Heart left ventricle (tissue), 16 donors: ENCODE measurements around the gene MEGF11. TPM values are rescaled to one million over a fixed set of nuclear protein-coding genes. Genes with fewer than 3 reads are reported as not detected.

ENCODE experiments used
- ATAC-seq, 4 donors: fragments of 200-7000 bp; cut with Tn5 transposase; one replicate each; pipeline ENCODE4 v1.9.1; 2020 to 2022; ENCODE audit warnings: moderate library complexity in 4 of 4, mild to moderate bottlenecking in 3 of 4, moderate number of reproducible peaks in 1 of 4
- DNase-seq, 5 donors: peaks; one replicate each; pipeline ENCODE4 v3.0.0-alpha.2; 2020
- H3K27ac ChIP-seq, 12 donors: fragments of 200-600 bp; sonication (generic) in 4 of 12; one replicate each; pipeline versions ENCODE4 v1.5.0 to v1.8.0; 2016 to 2022; ENCODE audit warnings: mild to moderate bottlenecking in 2 of 12
- H3K27me3 ChIP-seq, 9 donors: fragments of 200-600 bp; sonication (generic) in 2 of 9; one replicate each; pipeline versions ENCODE4 v1.5.1 to v1.8.0; 2016 to 2022; ENCODE audit warnings: mild to moderate bottlenecking in 3 of 9
- H3K36me3 ChIP-seq, 9 donors: fragments of 200-600 bp; sonication (generic) in 2 of 9; one replicate each; pipeline versions ENCODE4 v1.5.0 to v1.8.0; 2018 to 2022; ENCODE audit warnings: mild to moderate bottlenecking in 2 of 9
- H3K4me1 ChIP-seq, 12 donors: fragments of 200-600 bp; sonication (generic) in 4 of 12; one replicate each; pipeline versions ENCODE4 v1.5.0 to v1.8.0; 2016 to 2022; ENCODE audit warnings: mild to moderate bottlenecking in 3 of 12
- H3K4me3 ChIP-seq, 12 donors: fragments of 200-600 bp; sonication (generic) in 4 of 12; one replicate each; pipeline versions ENCODE4 v1.5.0 to v1.8.0; 2017 to 2022; ENCODE audit warnings: mild to moderate bottlenecking in 9 of 12, moderate library complexity in 4 of 12
- H3K9me3 ChIP-seq, 12 donors: fragments of 200-600 bp; sonication (generic) in 4 of 12; one replicate each; pipeline versions ENCODE4 v1.5.0 to v1.8.0; 2016 to 2022; ENCODE audit warnings: mild to moderate bottlenecking in 1 of 12
- CTCF ChIP-seq, 12 donors: fragments of 200-600 bp; sonication (generic) in 4 of 12; IDR thresholded peaks; one replicate each; pipeline versions ENCODE4 v1.5.0 to v1.8.0; 2018 to 2022; ENCODE audit warnings: antibody characterized with exemption in 12 of 12, mild to moderate bottlenecking in 5 of 12
- POLR2A ChIP-seq, 2 donors: fragments of 450-650 bp; IDR thresholded peaks; one replicate each; pipeline ENCODE4 v1.6.1; 2017; ENCODE audit warnings: antibody characterized with exemption in 2 of 2, mild to moderate bottlenecking in 2 of 2, moderate library complexity in 2 of 2
- WGBS, 4 donors: extraction: QIAGEN DNeasy Blood & Tissue Kit in 2 of 4; methylation state at CpG; one replicate each; pipeline versions ENCODE4 v1.1.5 to v1.1.7; 2013 to 2018; 5-methylcytosine and 5-hydroxymethylcytosine counted together
- intact Hi-C, 10 donors: fragments of 100-400 bp; cut with DNase I; formaldehyde crosslinking; loops; one replicate each; pipeline versions ENCODE4 v1.11.1 to v1.14.2; 2022
- polyA plus RNA-seq, 2 donors: library from polyadenylated mRNA; stranded (reverse); fragments of 200-250 nt; gene quantifications; one replicate each; pipeline ENCODE4 v1.2.3, GENCODE V29; 2013
- total RNA-seq, 9 donors: library from RNA; depleted of rRNA in 2 of 9; stranded (reverse); fragments of >200 nt in 2 of 9; fragmentation: NEBNext Ultra II Directional in 3 of 9; extraction: Animal tissue kit (Norgen Biotek cat#: 25700) in 3 of 9; gene quantifications; one replicate each; pipeline versions ENCODE4 v1.1.0 to v1.2.4, GENCODE V29; 2016 to 2023
- donor health status: ischemic (EF 13 %, LVEDD 7.1; RV severe dilation, severe dysfunction).
- donor health status: healthy with polysubstance abuse.
- donor health status: DM: no; HTN: yes; CAD: no.
- donor health status: DM: no; HTN: no; CAD: no.
- donor health status: ischemic (EF 25% LVEDD 6.9; RV normal size, moderate dysfunction).
- donor health status: ischemic (EF 25% LVEDD 5.7; RV mildly dilated, moderate dysfunction).
- donor health status: healthy.
- donor health status: DM: yes; HTN: yes; CAD: no.
- donor health status: ischemic (EF 35%, LVEDD 5.7; RV mildly dilated, moderate dysfunction).
- donor health status: nonischemic (EF 11% LVEDD 7.7; RV severe dilation, severe dysfunction).
- donor health status: DM: yes; HTN: yes; CAD: no.
- donor health status: PGD.
- donor health status: ischemic (EF 29% LVEDD 5.4; RV normal size, mild dysfunction).
- donor health status: nonischemic (EF 23%, LVEDD 6.1; RV moderate dilation, normal function).

MEGF11 gene
- total and polyA plus RNA-seq, 11 donors: 0.07 TPM; not detected in 10

- Histone ChIP-seq H3K27ac (no peak overlapping the region), H3K27me3 (peaks cover 0 to 4% (median 0%) of the 10 kb centered on the region in 9 donors), H3K36me3 (no peaks in the 10 kb centered on the region), H3K9me3 (no peaks in the 10 kb centered on the region), H3K4me3 (no peak overlapping the region), H3K4me1 (no peaks in the 10 kb centered on the region)
- 86 to 90% (median 87%) methylated on average over 9 of the region's 9 CpGs for WGBS, 4 donors
- ATAC-seq (no peak), DNase-seq (peak in 1 of 5 donors; percentile 47)
- intact Hi-C loops: no loop called here
- TF ChIP-seq POLR2A (IDR thresholded peaks at IDR 0.05) (no peak), CTCF (IDR thresholded peaks at IDR 0.05) (no peak)
Measured at GRCh38 chr15:66163553-66163952, 90.0 kb downstream of the MEGF11 start.

- H3K9me3 ChIP-seq: no peaks in the 10 kb centered on the region
- intact Hi-C loops: no loop called here
- TF ChIP-seq POLR2A (IDR thresholded peaks at IDR 0.05): no peak
- no peak for TF ChIP-seq CTCF (IDR thresholded peaks at IDR 0.05)
Measured at GRCh38 chr15:66162286-66162685, 91.3 kb downstream of the MEGF11 start.

GRCh38 chr15:66161575-66162118 lies 91.9 kb downstream of the MEGF11 start:
- DNase-seq: no peak
- no peaks in the 10 kb centered on the region for H3K4me1 ChIP-seq
- H3K27me3 ChIP-seq: peaks cover 0 to 4% (median 0%) of the 10 kb centered on the region in 9 donors
- 83 to 93% (median 86%) methylated on average over 5 of the region's 5 CpGs for WGBS, 4 donors
- TF ChIP-seq CTCF (IDR thresholded peaks at IDR 0.05) (no peak), POLR2A (IDR thresholded peaks at IDR 0.05) (no peak)
- no peak overlapping the region for H3K4me3 ChIP-seq
- intact Hi-C loops: no loop called here
- no peaks in the 10 kb centered on the region for H3K36me3 ChIP-seq
- ATAC-seq: no peak
- H3K27ac ChIP-seq: no peak overlapping the region
- H3K9me3 ChIP-seq: no peaks in the 10 kb centered on the region

More at GRCh38 chr15:66162286-66162685, 91.3 kb downstream of the MEGF11 start:
- ATAC-seq (no peak), DNase-seq (no peak)
- WGBS, 4 donors: 63 to 81% (median 70%) methylated on average over 2 of the region's 2 CpGs
- Histone ChIP-seq H3K27ac (no peak overlapping the region), H3K4me3 (no peak overlapping the region), H3K4me1 (no peaks in the 10 kb centered on the region), H3K27me3 (peaks cover 0 to 4% (median 0%) of the 10 kb centered on the region in 9 donors), H3K36me3 (no peaks in the 10 kb centered on the region)

GRCh38 chr15:66161108-66161507 lies 92.4 kb downstream of the MEGF11 start:
- TF ChIP-seq POLR2A (IDR thresholded peaks at IDR 0.05) (no peak), CTCF (IDR thresholded peaks at IDR 0.05) (no peak)
- Histone ChIP-seq H3K4me3 (no peak overlapping the region), H3K9me3 (no peaks in the 10 kb centered on the region), H3K4me1 (no peaks in the 10 kb centered on the region), H3K27ac (no peak overlapping the region), H3K36me3 (no peaks in the 10 kb centered on the region), H3K27me3 (peaks cover 0 to 4% (median 0%) of the 10 kb centered on the region in 9 donors)
- no peak for ATAC-seq
- 75 to 82% (median 79%) methylated on average over 4 of the region's 4 CpGs for WGBS, 4 donors
- no peak for DNase-seq
- intact Hi-C loops: no loop called here
